Neural progenitor cell (in vitro differentiated cells): Measurements from ENCODE around the gene BICDL2. TPM values are rescaled to one million over a fixed set of nuclear protein-coding genes. Genes with fewer than 3 reads are reported as not detected.

Source experiments
- DNase-seq: peaks from one replicate; pipeline ENCODE4 v3.0.0-alpha.2; 2016; ENCODE audit warnings: low spot score
- H2AFZ ChIP-seq: fragments of 200-600 bp; sonication (generic); replicated peaks from 2 replicates; pipeline ENCODE4 v1.6.1; 2016; ENCODE audit warnings: antibody characterized with exemption
- H3F3A ChIP-seq: fragments of 200-600 bp; sonication (generic); 2 replicates; pipeline ENCODE4 v1.6.1; 2016; ENCODE audit warnings: antibody characterized with exemption, low read depth
- H3K27ac ChIP-seq: fragments of 200-600 bp; sonication (generic); 2 replicates; pipeline ENCODE4 v1.5.1; 2016; ENCODE audit warnings: mild to moderate bottlenecking
- H3K27me3 ChIP-seq: fragments of 200-600 bp; sonication (generic); 2 replicates; pipeline ENCODE4 v1.6.1; 2016; ENCODE audit warnings: mild to moderate bottlenecking, moderate library complexity
- H3K36me3 ChIP-seq: fragments of 200-600 bp; sonication (generic); 2 replicates; pipeline ENCODE4 v1.5.1; 2016
- H3K4me1 ChIP-seq: fragments of 200-600 bp; sonication (generic); 2 replicates; pipeline ENCODE4 v1.6.1; 2016; ENCODE audit warnings: mixed run types
- H3K4me2 ChIP-seq: fragments of 200-600 bp; sonication (generic); 2 replicates; pipeline ENCODE4 v1.6.1; 2016
- H3K4me3 ChIP-seq: fragments of 200-600 bp; sonication (generic); 2 replicates; pipeline ENCODE4 v1.5.1; 2016
- H3K79me2 ChIP-seq: fragments of 200-600 bp; sonication (generic); 2 replicates; pipeline ENCODE4 v1.6.1; 2016; ENCODE audit warnings: low read depth
- H3K9ac ChIP-seq: fragments of 200-600 bp; sonication (generic); 2 replicates; pipeline ENCODE4 v1.6.1; 2016
- H3K9me3 ChIP-seq: fragments of 200-600 bp; sonication (generic); 2 replicates; pipeline ENCODE4 v1.5.1; 2016; ENCODE audit warnings: low read depth
- H4K20me1 ChIP-seq: fragments of 200-600 bp; sonication (generic); 2 replicates; pipeline ENCODE4 v1.6.1; 2016; ENCODE audit warnings: low read depth
- H3K27ac Mint-ChIP-seq: 3 replicates; pipeline ENCODE4 v1.8.0; 2021; ENCODE audit warnings: mixed read lengths
- H3K27me3 Mint-ChIP-seq: 2 replicates; pipeline ENCODE4 v1.8.0; 2022; ENCODE audit warnings: low read depth, mild to moderate bottlenecking, inconsistent platforms, moderate library complexity, mixed read lengths; ENCODE audit not compliant: insufficient read depth
- H3K36me3 Mint-ChIP-seq: 3 replicates; pipeline ENCODE4 v1.8.0; 2021; ENCODE audit warnings: mixed read lengths
- H3K4me1 Mint-ChIP-seq: 3 replicates; pipeline ENCODE4 v1.8.0; 2021; ENCODE audit warnings: mixed read lengths
- H3K4me3 Mint-ChIP-seq: 3 replicates; pipeline ENCODE4 v1.8.0; 2021; ENCODE audit warnings: mild to moderate bottlenecking, moderate library complexity, mixed read lengths
- H3K9me3 Mint-ChIP-seq: 3 replicates; pipeline ENCODE4 v1.8.0; 2020; ENCODE audit warnings: mixed read lengths
- EZH2 ChIP-seq: fragments of 200-600 bp; sonication (generic); IDR thresholded peaks from 2 replicates; pipeline ENCODE4 v1.6.1; 2017; ENCODE audit warnings: antibody characterized with exemption, mild to moderate bottlenecking, moderate library complexity
- EZH2phosphoT487 ChIP-seq: fragments of 200-600 bp; sonication (generic); IDR thresholded peaks from 2 replicates; pipeline ENCODE4 v1.6.1; 2017; ENCODE audit warnings: antibody characterized with exemption
- total RNA-seq: library from RNA; depleted of rRNA; stranded (reverse); fragments of >200 nt; gene quantifications from 2 replicates; pipeline ENCODE4 v1.2.3, GENCODE V29; 2015; ENCODE audit warnings: low replicate concordance
- TF ChIP-seq, protein P1 (sequence below): fragments of 200-600 bp; sonication (generic); IDR thresholded peaks from 2 replicates; pipeline ENCODE4 v1.5.1; 2017; ENCODE audit warnings: antibody characterized with exemption, mild to moderate bottlenecking

The BICDL2 gene
- total RNA-seq, 1 donor from 2014 or later = not detected

DNA sequence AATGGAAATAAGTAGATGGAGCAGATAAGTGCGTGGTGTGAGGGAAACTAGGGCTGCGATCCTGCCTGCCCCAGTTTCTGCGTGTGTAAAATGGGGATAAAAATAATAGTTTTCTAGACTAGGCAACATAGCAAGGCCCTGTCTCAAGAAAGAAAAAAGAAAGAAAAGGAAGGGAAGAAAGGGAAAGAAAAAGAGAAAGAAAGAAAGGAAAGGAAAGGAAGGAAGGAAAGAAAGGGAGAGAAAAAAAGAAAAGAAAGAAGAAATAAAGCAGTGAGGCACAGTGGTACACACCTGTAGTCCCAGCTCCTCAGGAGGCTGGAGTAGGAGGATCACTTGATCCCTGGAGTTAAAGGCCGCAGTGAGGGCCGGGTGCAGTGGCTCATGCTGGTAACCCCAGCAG lies 54.3 kb downstream of the BICDL2 start:
- Histone ChIP-seq H3K4me3 (no peak overlapping the region), H3K4me2 (no peak overlapping the region)
- H3K27ac Mint-ChIP-seq = no peak overlapping the region

GRCh38 chr16:2981899-2982250 lies 54.9 kb downstream of the BICDL2 start:
- Histone ChIP-seq H3K9me3 (no peaks in the 10 kb centered on the region), H3K27ac (peak overlapping the region; percentile 32), H3K4me3 (peak overlapping the region; percentile 65), H3K9ac (no peak overlapping the region), H3K4me2 (peak overlapping the region; percentile 78), H3K36me3 (no peaks in the 10 kb centered on the region), H3K4me1 (peaks cover 26% of the 10 kb centered on the region), H3K79me2 (peaks cover 16% of the 10 kb centered on the region), H2AFZ (no peak overlapping the region), H4K20me1 (peaks cover 13% of the 10 kb centered on the region), H3F3A (peaks cover 38% of the 10 kb centered on the region), H3K27me3 (peaks cover 7% of the 10 kb centered on the region)
- peak overlapping the region; percentile 76 for H3K4me3 Mint-ChIP-seq
- H3K4me1 Mint-ChIP-seq = peaks cover 26% of the 10 kb centered on the region
- no peak overlapping the region for H3K27ac Mint-ChIP-seq
- DNase-seq = peak; percentile 27
- H3K36me3 Mint-ChIP-seq = peaks cover 2% of the 10 kb centered on the region
- TF ChIP-seq EZH2phosphoT487 = no peak
- H3K9me3 Mint-ChIP-seq = no peaks in the 10 kb centered on the region
- H3K27me3 Mint-ChIP-seq = peaks cover 9% of the 10 kb centered on the region

More for the DNA sequence above, 54.3 kb downstream of the BICDL2 start:
- H3K4me1 ChIP-seq = peaks cover 26% of the 10 kb centered on the region
- H3K36me3 Mint-ChIP-seq = no peaks in the 10 kb centered on the region
- peak overlapping the region; percentile 71 for H3K4me3 Mint-ChIP-seq
- peaks cover 24% of the 10 kb centered on the region for H3K4me1 Mint-ChIP-seq
- no peak overlapping the region for H2AFZ ChIP-seq
- H3K27ac ChIP-seq = no peak overlapping the region
- no peaks in the 10 kb centered on the region for H3K9me3 ChIP-seq
- peaks cover 9% of the 10 kb centered on the region for H3K27me3 Mint-ChIP-seq
- H3K79me2 ChIP-seq = peaks cover 16% of the 10 kb centered on the region
- H3K9ac ChIP-seq = no peak overlapping the region
- H3K27me3 ChIP-seq = peaks cover 7% of the 10 kb centered on the region
- H3K9me3 Mint-ChIP-seq = no peaks in the 10 kb centered on the region
- peaks cover 38% of the 10 kb centered on the region for H3F3A ChIP-seq
- DNase-seq = no peak
- H3K36me3 ChIP-seq = no peaks in the 10 kb centered on the region
- TF ChIP-seq EZH2phosphoT487 = no peak
- TF ChIP-seq, protein P1, sequence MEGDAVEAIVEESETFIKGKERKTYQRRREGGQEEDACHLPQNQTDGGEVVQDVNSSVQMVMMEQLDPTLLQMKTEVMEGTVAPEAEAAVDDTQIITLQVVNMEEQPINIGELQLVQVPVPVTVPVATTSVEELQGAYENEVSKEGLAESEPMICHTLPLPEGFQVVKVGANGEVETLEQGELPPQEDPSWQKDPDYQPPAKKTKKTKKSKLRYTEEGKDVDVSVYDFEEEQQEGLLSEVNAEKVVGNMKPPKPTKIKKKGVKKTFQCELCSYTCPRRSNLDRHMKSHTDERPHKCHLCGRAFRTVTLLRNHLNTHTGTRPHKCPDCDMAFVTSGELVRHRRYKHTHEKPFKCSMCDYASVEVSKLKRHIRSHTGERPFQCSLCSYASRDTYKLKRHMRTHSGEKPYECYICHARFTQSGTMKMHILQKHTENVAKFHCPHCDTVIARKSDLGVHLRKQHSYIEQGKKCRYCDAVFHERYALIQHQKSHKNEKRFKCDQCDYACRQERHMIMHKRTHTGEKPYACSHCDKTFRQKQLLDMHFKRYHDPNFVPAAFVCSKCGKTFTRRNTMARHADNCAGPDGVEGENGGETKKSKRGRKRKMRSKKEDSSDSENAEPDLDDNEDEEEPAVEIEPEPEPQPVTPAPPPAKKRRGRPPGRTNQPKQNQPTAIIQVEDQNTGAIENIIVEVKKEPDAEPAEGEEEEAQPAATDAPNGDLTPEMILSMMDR = no peak
- no peak for TF ChIP-seq EZH2
- peaks cover 8% of the 10 kb centered on the region for H4K20me1 ChIP-seq

DNA sequence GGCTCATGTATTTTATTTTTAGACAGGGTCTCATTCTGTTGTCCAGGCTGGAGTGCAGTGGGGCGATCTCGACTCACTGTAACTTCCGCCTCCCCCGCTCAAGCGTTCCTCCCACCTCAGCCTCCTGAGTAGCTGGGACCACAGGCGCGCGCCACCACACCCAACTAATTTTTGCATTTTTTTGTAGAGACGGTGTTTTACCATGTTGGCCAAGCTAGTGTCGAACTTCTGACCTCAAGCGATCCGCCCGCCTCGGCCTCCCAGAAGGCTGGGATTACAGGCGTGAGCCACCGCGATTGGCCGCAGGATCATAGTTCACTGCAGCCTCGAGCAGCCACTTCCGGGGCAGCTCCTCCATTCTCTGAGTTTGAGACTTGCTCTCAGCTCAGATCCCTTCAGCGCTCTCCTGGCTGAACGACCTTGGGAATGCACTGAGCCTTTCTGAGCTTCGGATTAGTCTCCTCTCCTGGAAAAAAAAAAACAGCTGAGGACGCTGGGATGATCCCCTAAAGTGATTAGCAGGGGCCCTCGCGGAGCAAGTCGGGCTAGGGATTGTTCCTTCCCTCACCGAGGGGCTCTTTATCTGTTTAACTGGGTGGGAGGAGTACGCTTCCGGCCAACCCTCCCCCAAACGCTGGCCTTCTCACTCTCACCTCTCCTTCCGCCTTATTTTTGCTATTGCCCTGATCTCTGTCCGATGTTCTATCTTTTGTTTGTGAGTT lies 55.4 kb downstream of the BICDL2 start:
- H3K27ac Mint-ChIP-seq = peak overlapping the region; percentile 74
- Histone ChIP-seq H3K9ac (no peak overlapping the region), H3K4me2 (peak overlapping the region; percentile 78), H4K20me1 (peaks cover 17% of the 10 kb centered on the region), H3K36me3 (no peaks in the 10 kb centered on the region), H3F3A (peaks cover 38% of the 10 kb centered on the region), H3K9me3 (no peaks in the 10 kb centered on the region), H3K27me3 (peaks cover 7% of the 10 kb centered on the region), H3K79me2 (peaks cover 16% of the 10 kb centered on the region), H3K4me1 (peaks cover 26% of the 10 kb centered on the region), H2AFZ (no peak overlapping the region), H3K27ac (peak overlapping the region; percentile 32), H3K4me3 (peak overlapping the region; percentile 65)
- TF ChIP-seq, protein P1 = no peak
- no peak for TF ChIP-seq EZH2phosphoT487
- no peak for TF ChIP-seq EZH2
- H3K36me3 Mint-ChIP-seq = peaks cover 3% of the 10 kb centered on the region
- peak; percentile 85 for DNase-seq
- H3K4me1 Mint-ChIP-seq = peaks cover 26% of the 10 kb centered on the region
- H3K27me3 Mint-ChIP-seq = peaks cover 9% of the 10 kb centered on the region
- H3K9me3 Mint-ChIP-seq = no peaks in the 10 kb centered on the region
- H3K4me3 Mint-ChIP-seq = peak overlapping the region; percentile 76
